Measurements from ENCODE around the gene DUSP8.

GRCh38 chr11:1586699-1587098, 14.6 kb upstream of the DUSP8 start:
- TF ChIP-seq ZNF274 (IDR thresholded peaks at IDR 0.05; ENCODE audit: low read depth, low read length), result no peak
- no peak for TF ChIP-seq YY1 (IDR thresholded peaks at IDR 0.05; ENCODE audit: insufficient read depth, insufficient read length)
- TF ChIP-seq SUZ12 (IDR thresholded peaks at IDR 0.05; ENCODE audit: extremely low read depth, insufficient read depth, insufficient read length), result no peak
